GM23248 (cell line): ENCODE data around the gene PCSK5.

Experiments
- EZH2 ChIP-seq: fragments of 200-600 bp; sonication (generic); IDR thresholded peaks from 2 replicates; pipeline ENCODE4 v1.6.1; 2018; ENCODE audit warnings: antibody characterized with exemption, mild to moderate bottlenecking; ENCODE audit not compliant: insufficient read depth, poor library complexity, severe bottlenecking
- EZH2phosphoT487 ChIP-seq: fragments of 200-600 bp; sonication (generic); IDR thresholded peaks from 2 replicates; pipeline ENCODE4 v1.6.1; 2018; ENCODE audit warnings: antibody characterized with exemption, moderate library complexity, mild to moderate bottlenecking, low read depth; ENCODE audit not compliant: insufficient read depth

DNA sequence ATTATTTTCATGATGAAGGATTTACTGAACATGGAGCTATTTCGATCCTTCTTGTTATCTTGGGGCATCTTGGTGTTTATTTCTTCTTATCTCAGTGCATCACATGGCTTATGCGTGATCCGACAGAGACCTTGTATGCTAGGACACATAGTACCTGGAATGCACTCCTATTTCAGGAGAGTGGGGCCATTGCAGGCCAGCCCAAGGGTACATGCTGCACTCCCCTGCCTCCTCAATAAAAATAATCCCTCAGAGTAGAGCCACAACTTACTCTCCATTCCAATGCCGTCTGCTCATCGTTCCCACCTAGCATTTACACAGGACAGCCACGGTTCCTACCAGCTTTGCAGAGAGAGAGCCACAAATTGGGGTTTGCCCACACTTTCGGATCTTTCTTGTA is 43.5 kb downstream of the PCSK5 start:
- TF ChIP-seq EZH2phosphoT487 (no peak), EZH2 (no peak)
